Sigmoid colon (tissue), 7 donors: Measurements from ENCODE around the gene SMARCE1. TPM values are rescaled to one million over a fixed set of nuclear protein-coding genes. Genes with fewer than 3 reads are reported as not detected.
"Not testable (repeated sequence)": the region's sequence is repeated elsewhere in the genome, so short reads cannot be mapped to it uniquely, and the experiment has no call there.

Experiments
- DNase-seq: peaks from one replicate; pipeline ENCODE4 v3.0.0-alpha.2; 2019
- H3K27ac ChIP-seq, 4 donors: fragments of 200-600 bp; sonication (generic); one replicate each; pipeline ENCODE4 v1.5.1; 2016 to 2019; ENCODE audit warnings: mild to moderate bottlenecking in 1 of 4
- H3K27me3 ChIP-seq, 3 donors: fragments of 200-600 bp; sonication (generic); one replicate each; pipeline ENCODE4 v1.5.1; 2019; ENCODE audit warnings: mild to moderate bottlenecking in 1 of 3
- H3K36me3 ChIP-seq, 4 donors: fragments of 200-600 bp; sonication (generic); one replicate each; pipeline ENCODE4 v1.5.1; 2016 to 2019
- H3K4me1 ChIP-seq, 4 donors: fragments of 200-600 bp; sonication (generic); one replicate each; pipeline ENCODE4 v1.5.1; 2017 to 2019
- H3K4me3 ChIP-seq, 4 donors: fragments of 200-600 bp; sonication (generic); one replicate each; pipeline ENCODE4 v1.5.1; 2017 to 2019; ENCODE audit warnings: mild to moderate bottlenecking in 2 of 4, moderate library complexity in 1 of 4
- H3K9me3 ChIP-seq, 4 donors: fragments of 200-600 bp in 3 of 4; sonication (generic) in 3 of 4; one replicate each; pipeline versions ENCODE4 v1.5.1 to v1.6.1; 2013 to 2019
- EP300 ChIP-seq, 4 donors: sonication (generic); formaldehyde crosslinking; IDR thresholded peaks; one replicate each; pipeline ENCODE4 v1.6.1; 2017; ENCODE audit warnings: antibody characterized with exemption in 4 of 4
- POLR2A ChIP-seq, 2 donors: fragments of 450-650 bp; IDR thresholded peaks; one replicate each; pipeline ENCODE4 v1.6.1; 2016; ENCODE audit warnings: antibody characterized with exemption in 2 of 2, mild to moderate bottlenecking in 2 of 2, moderate library complexity in 2 of 2
- POLR2AphosphoS5 ChIP-seq, 4 donors: sonication (generic); formaldehyde crosslinking; IDR thresholded peaks; one replicate each; pipeline ENCODE4 v1.6.1; 2017; ENCODE audit warnings: antibody characterized with exemption in 4 of 4
- whole genome bisulfite sequencing, 2 donors: extraction: QIAGEN DNeasy Blood & Tissue Kit; methylation state at CpG; one replicate each; pipeline ENCODE4 v1.1.7; 2013; 5-methylcytosine and 5-hydroxymethylcytosine counted together
- intact Hi-C: fragments of 100-400 bp; cut with DNase I; formaldehyde crosslinking; loops from one replicate; pipeline ENCODE4 v1.15.1; 2023
- polyA plus RNA-seq, 3 donors: library from polyadenylated mRNA; stranded (reverse); fragments of 200-250 nt; gene quantifications; one replicate each; pipeline ENCODE4 v1.2.3, GENCODE V29; 2013
- total RNA-seq, 4 donors: library from RNA; depleted of rRNA; stranded (reverse); fragments of >200 nt; gene quantifications; one replicate each; pipeline ENCODE4 v1.1.0, GENCODE V29; 2016
- TF ChIP-seq, protein P1 (sequence below), 4 experiments: fragments of 450-650 bp in 3 of 4; fragments of 200-600 bp in 1 of 4; IDR thresholded peaks; one replicate each; pipeline ENCODE4 v1.5.1; 2016 to 2019; ENCODE audit warnings: antibody characterized with exemption in 4 of 4, mild to moderate bottlenecking in 3 of 4, moderate library complexity in 2 of 4
- donor health status: healthy with polysubstance abuse.
- donor health status: Bipolar disorder and iron deficiency.
- donor health status: healthy.

Gene SMARCE1
- total and polyA plus RNA-seq, 7 donors: 68.2 to 120 (median 87.3) TPM

DNA sequence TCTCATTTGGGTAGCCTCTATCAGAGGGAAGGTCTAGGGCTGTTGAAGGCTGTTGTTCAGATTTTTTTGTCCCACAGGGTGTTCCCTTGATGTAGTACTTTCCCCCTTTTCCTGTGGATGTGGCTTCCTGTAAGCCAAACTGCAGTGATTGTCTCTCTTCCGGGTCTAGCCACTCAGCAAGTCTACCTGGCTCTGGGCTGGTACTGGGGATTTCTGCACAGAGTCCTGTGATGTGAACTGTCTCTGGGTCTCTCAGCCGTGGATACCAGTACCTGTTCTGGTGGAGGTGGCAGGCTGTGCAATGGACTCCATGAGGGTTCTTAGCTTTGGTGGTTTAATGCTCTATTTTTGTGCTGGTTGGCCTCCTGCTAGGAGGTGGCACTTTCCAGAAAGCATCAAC lies 59.1 kb downstream of the SMARCE1 start:
- H3K4me3 ChIP-seq: no peak overlapping the region
- no peaks in the 10 kb centered on the region for H3K27me3 ChIP-seq
- intact Hi-C loops: no loop called here
- TF ChIP-seq POLR2A (IDR thresholded peaks at IDR 0.05) (no peak), POLR2AphosphoS5 (IDR thresholded peaks at IDR 0.05) (no peak), EP300 (IDR thresholded peaks at IDR 0.05) (no peak)
- TF ChIP-seq, protein P1, sequence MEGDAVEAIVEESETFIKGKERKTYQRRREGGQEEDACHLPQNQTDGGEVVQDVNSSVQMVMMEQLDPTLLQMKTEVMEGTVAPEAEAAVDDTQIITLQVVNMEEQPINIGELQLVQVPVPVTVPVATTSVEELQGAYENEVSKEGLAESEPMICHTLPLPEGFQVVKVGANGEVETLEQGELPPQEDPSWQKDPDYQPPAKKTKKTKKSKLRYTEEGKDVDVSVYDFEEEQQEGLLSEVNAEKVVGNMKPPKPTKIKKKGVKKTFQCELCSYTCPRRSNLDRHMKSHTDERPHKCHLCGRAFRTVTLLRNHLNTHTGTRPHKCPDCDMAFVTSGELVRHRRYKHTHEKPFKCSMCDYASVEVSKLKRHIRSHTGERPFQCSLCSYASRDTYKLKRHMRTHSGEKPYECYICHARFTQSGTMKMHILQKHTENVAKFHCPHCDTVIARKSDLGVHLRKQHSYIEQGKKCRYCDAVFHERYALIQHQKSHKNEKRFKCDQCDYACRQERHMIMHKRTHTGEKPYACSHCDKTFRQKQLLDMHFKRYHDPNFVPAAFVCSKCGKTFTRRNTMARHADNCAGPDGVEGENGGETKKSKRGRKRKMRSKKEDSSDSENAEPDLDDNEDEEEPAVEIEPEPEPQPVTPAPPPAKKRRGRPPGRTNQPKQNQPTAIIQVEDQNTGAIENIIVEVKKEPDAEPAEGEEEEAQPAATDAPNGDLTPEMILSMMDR (IDR thresholded peaks at IDR 0.05): no peak
- H3K4me1 ChIP-seq: peaks cover 0 to 4% (median 0%) of the 10 kb centered on the region in 4 donors
- no peak overlapping the region for H3K27ac ChIP-seq
- no peaks in the 10 kb centered on the region for H3K36me3 ChIP-seq
- H3K9me3 ChIP-seq: no peaks in the 10 kb centered on the region
- DNase-seq: no peak
- 69 to 85% methylated on average over 2 of the region's 2 CpGs for WGBS, 2 donors

DNA sequence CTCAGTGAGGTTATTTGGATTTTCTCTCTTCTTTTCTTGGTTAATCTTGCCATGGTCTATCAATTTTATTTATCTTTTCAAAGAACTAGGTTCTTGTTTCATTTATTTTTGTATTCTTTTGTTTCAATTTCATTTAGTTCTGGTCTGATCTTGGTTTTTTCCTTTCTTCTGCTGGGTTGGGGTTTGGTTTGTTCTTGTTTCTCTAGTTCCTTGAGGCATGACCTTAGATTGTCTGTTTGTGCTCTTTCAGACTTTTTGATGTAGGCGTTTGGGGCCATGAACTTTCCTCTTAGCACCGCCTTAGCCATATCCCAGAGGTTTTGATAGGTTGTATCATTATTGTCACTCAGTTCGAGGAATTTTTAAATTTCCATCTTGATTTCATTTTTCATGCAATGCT lies 61.4 kb downstream of the SMARCE1 start:
- H3K36me3 ChIP-seq, DNase-seq, H3K4me1 ChIP-seq, H3K9me3 ChIP-seq, H3K27me3 ChIP-seq, H3K27ac ChIP-seq, intact Hi-C loops, H3K4me3 ChIP-seq: not testable (repeated sequence)
- WGBS, 2 donors: 57 to 64% methylated on average over 3 of the region's 3 CpGs

DNA sequence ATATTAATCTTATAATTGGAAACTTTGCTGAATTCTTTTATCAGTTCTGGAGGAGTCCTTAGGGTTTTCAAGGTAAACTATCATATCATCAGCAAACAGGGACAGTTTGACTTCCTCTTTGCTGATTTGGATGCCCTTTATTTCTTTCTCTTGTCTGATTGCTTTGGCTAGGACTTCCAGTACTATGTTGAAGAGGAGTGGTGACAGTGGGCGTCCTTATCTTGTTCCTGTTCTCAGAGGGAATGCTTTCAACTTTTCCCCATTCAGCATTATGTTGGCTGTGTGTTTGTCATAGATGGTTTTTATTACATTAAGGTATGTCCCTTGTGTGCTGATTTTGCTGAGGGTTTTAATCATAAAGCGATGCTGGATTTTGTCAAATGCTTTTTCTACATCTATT lies 62.7 kb downstream of the SMARCE1 start:
- DNase-seq: not testable (repeated sequence)
- WGBS, 2 donors: 72 to 88% methylated on average over 2 of the region's 2 CpGs

DNA sequence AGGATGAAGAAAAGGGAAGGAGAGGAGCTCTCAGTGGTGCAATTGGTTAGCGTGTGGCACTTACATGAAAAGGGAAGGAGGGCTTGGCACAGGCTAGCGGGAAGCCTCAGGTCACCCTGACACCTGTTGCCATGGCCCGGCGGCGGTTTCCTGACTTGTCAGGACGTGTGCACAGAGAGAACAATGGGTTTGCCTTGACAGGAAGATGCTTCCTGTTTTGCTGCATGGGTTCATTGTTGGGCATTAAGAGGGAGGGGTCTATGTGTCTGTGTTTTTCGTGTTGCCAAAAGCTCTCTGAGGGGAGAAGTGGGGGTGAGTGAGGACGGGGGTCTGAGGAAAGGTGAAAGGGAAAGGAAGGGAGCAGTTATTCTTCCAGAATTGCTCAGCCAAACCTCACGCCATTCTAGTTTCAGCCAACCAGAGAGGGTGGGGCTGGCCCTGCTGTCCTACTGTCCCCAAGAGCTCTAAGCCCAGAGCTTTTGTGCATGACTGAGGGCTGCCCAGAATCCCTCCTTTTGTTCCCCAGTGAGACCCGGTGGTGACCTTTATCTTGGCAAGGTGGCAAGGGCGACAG lies 65.2 kb downstream of the SMARCE1 start:
- intact Hi-C loops: no loop called here
- Histone ChIP-seq H3K27ac (peak overlapping the region in 1 of 4 donors; percentile 51), H3K4me1 (no peaks in the 10 kb centered on the region), H3K4me3 (no peak overlapping the region), H3K27me3 (no peaks in the 10 kb centered on the region), H3K9me3 (no peaks in the 10 kb centered on the region), H3K36me3 (no peaks in the 10 kb centered on the region)
- no peak for DNase-seq
- WGBS, 2 donors: 32 to 38% methylated on average over 11 of the region's 11 CpGs
- TF ChIP-seq, protein P1 (IDR thresholded peaks at IDR 0.05): no peak
- TF ChIP-seq POLR2AphosphoS5 (IDR thresholded peaks at IDR 0.05): peak in 2 of 4 donors; percentile 15 to 23

More for the DNA sequence above, 62.7 kb downstream of the SMARCE1 start:
- intact Hi-C loops, H3K27ac ChIP-seq, H3K36me3 ChIP-seq, H3K4me1 ChIP-seq, H3K27me3 ChIP-seq, H3K4me3 ChIP-seq, H3K9me3 ChIP-seq: not testable (repeated sequence)

DNA sequence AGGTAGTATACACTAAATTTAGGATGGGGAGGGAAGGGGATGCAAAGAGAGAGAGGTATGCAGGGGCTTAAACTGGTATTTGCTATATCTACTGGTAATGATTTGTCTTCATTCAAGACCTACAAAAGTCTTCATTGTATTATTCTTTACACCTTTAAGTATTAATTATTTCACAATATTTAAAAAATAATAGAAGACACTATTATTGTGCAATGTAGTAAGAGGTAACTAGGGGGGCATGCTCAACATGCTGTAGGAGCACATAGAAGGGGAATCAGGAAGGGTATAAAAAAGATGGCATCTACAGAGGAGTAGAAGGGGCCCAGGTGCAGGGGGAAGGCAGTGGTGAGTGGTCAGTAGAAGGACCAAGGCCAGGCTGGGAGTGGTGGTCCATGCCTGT lies 67.5 kb downstream of the SMARCE1 start:
- no peak for DNase-seq
- no peaks in the 10 kb centered on the region for H3K27me3 ChIP-seq
- TF ChIP-seq POLR2AphosphoS5 (IDR thresholded peaks at IDR 0.05): no peak
- TF ChIP-seq EP300 (IDR thresholded peaks at IDR 0.05): no peak
- TF ChIP-seq, protein P1 (IDR thresholded peaks at IDR 0.05): no peak
- no peak for TF ChIP-seq POLR2A (IDR thresholded peaks at IDR 0.05)
- H3K4me1 ChIP-seq: no peaks in the 10 kb centered on the region
- H3K27ac ChIP-seq: no peak overlapping the region
- no peaks in the 10 kb centered on the region for H3K9me3 ChIP-seq
- H3K4me3 ChIP-seq: no peak overlapping the region
- intact Hi-C loops: no loop called here
- H3K36me3 ChIP-seq: no peaks in the 10 kb centered on the region

GRCh38 chr17:40579471-40579870 lies 68.1 kb downstream of the SMARCE1 start:
- no peaks in the 10 kb centered on the region for H3K36me3 ChIP-seq
- no peak overlapping the region for H3K4me3 ChIP-seq
- 79 to 87% methylated on average over 3 of the region's 3 CpGs for WGBS, 2 donors
- DNase-seq: no peak
- TF ChIP-seq, protein P1 (IDR thresholded peaks at IDR 0.05): no peak
- TF ChIP-seq POLR2A (IDR thresholded peaks at IDR 0.05) (no peak), EP300 (IDR thresholded peaks at IDR 0.05) (no peak), POLR2AphosphoS5 (IDR thresholded peaks at IDR 0.05) (no peak)
- H3K9me3 ChIP-seq: no peaks in the 10 kb centered on the region
- H3K27me3 ChIP-seq: no peaks in the 10 kb centered on the region
- H3K4me1 ChIP-seq: no peaks in the 10 kb centered on the region
- H3K27ac ChIP-seq: no peak overlapping the region
- intact Hi-C loops: no loop called here
